ENCODE results near the gene PRDM16. TPM values are rescaled to one million over a fixed set of nuclear protein-coding genes. Genes with fewer than 3 reads are reported as not detected.
A peak's percentile ranks its signal among the peaks of the same experiment; 100 is the strongest.

PRDM16 gene
- polyA plus RNA-seq, 1 experiment = 0.06 TPM

DNA sequence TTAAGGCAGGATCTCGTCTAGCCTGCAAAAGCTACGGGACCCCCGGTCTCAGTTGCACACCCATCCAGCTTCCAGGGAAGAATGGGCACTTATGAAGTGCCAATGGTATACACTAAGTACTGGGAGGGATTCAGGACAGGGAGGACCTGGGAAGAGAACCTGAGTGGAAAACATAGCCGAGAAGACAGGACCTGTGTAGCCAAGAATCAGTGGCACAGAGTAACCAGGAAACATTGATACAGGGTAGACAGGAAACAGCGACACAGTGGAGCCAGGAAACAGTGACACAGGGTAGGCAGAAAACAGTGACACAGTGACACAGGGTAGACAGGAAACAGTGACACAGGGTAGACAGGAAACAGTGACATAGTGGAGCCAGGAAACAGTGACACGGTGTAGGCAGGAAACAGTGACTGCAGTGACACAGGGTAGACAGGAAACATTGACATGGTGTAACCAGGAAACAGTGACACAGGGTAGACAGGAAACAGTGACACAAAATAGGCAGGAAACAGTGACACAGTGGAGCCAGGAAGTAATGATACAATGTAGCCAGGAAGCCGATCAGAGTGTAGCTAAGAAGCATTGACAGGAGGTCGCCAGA, 247.4 kb downstream of the PRDM16 start:
- peaks cover 6% of the 10 kb centered on the region; the same call in 1 of the 2 replicates for H3K9me3 ChIP-seq (ENCODE audit: control insufficient read depth, insufficient read depth, low read length)
- ChIA-PET CTCF (no interaction called here), POLR2A (no interaction called here)
- DNase-seq (ENCODE audit: low read depth, low spot score) = no peak
- no peak overlapping the region for H3K27ac ChIP-seq (ENCODE audit: low read depth, low read length)
- H3K4me3 ChIP-seq (ENCODE audit: low read depth, low read length) = no peak overlapping the region
- TF ChIP-seq, protein P1, sequence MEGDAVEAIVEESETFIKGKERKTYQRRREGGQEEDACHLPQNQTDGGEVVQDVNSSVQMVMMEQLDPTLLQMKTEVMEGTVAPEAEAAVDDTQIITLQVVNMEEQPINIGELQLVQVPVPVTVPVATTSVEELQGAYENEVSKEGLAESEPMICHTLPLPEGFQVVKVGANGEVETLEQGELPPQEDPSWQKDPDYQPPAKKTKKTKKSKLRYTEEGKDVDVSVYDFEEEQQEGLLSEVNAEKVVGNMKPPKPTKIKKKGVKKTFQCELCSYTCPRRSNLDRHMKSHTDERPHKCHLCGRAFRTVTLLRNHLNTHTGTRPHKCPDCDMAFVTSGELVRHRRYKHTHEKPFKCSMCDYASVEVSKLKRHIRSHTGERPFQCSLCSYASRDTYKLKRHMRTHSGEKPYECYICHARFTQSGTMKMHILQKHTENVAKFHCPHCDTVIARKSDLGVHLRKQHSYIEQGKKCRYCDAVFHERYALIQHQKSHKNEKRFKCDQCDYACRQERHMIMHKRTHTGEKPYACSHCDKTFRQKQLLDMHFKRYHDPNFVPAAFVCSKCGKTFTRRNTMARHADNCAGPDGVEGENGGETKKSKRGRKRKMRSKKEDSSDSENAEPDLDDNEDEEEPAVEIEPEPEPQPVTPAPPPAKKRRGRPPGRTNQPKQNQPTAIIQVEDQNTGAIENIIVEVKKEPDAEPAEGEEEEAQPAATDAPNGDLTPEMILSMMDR (IDR thresholded peaks at IDR 0.05; ENCODE audit: low read depth, low read length) = no peak
- H3K27me3 ChIP-seq (ENCODE audit: control insufficient read depth, insufficient read depth, low read length) = no peaks in the 10 kb centered on the region

- H3K27ac ChIP-seq (ENCODE audit: low read depth, low read length) = no peak overlapping the region
- H3K4me3 ChIP-seq (ENCODE audit: low read depth, low read length) = no peak overlapping the region
- no peak for DNase-seq (ENCODE audit: low read depth, low spot score)
- CTCF ChIA-PET = no interaction called here
- POLR2A ChIA-PET = no interaction called here
- TF ChIP-seq, protein P1 (IDR thresholded peaks at IDR 0.05; ENCODE audit: low read depth, low read length) = no peak
- peaks cover under 1% of the 10 kb centered on the region; the same call in 1 of the 2 replicates for H3K9me3 ChIP-seq (ENCODE audit: control insufficient read depth, insufficient read depth, low read length)
- H3K27me3 ChIP-seq (ENCODE audit: control insufficient read depth, insufficient read depth, low read length) = peaks cover 2% of the 10 kb centered on the region
Observed at GRCh38 chr1:3317456-3317855, 248.5 kb downstream of the PRDM16 start.

GRCh38 chr1:3318329-3318728, 249.3 kb downstream of the PRDM16 start:
- no peak for DNase-seq (ENCODE audit: low read depth, low spot score)
- Histone ChIP-seq H3K27me3 (ENCODE audit: control insufficient read depth, insufficient read depth, low read length) (peaks cover 2% of the 10 kb centered on the region), H3K27ac (ENCODE audit: low read depth, low read length) (no peak overlapping the region), H3K9me3 (ENCODE audit: control insufficient read depth, insufficient read depth, low read length) (peaks cover 4% of the 10 kb centered on the region; the same call in 1 of the 2 replicates), H3K4me3 (ENCODE audit: low read depth, low read length) (no peak overlapping the region)
- POLR2A ChIA-PET = no interaction called here
- CTCF ChIA-PET = interaction anchor here (1.0 to 1.1 kb wide), 2 partner anchors 74 to 795 kb away, joined by 3 to 4 read pairs; no protein-coding TSS in a partner anchor
- TF ChIP-seq, protein P1 (IDR thresholded peaks at IDR 0.05; ENCODE audit: low read depth, low read length) = no peak

DNA sequence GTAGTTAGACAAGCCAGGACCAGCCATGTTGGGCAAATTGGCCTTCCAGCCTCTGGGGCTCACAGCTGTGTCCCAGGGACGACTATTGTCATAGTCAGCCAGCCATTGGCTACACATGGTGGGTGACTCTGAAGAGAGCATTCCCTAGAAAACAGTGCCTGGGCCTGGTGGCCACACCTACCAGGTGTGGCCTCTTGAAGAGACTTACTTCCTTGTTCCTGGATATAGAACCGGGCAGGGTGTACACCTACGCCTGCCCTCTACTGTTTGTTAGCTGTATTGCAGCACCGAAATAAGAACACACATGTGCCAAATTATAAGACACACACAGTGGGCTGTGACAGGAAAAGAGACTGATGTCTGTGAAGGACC, 250.9 kb downstream of the PRDM16 start:
- H3K9me3 ChIP-seq (ENCODE audit: control insufficient read depth, insufficient read depth, low read length) = peaks cover 10% of the 10 kb centered on the region; the same call in 1 of the 2 replicates
- H3K4me3 ChIP-seq (ENCODE audit: low read depth, low read length) = no peak overlapping the region
- TF ChIP-seq, protein P1 (IDR thresholded peaks at IDR 0.05; ENCODE audit: low read depth, low read length) = peak; percentile 71
- H3K27ac ChIP-seq (ENCODE audit: low read depth, low read length) = no peak overlapping the region
- CTCF ChIA-PET = interaction anchor here (0.5 to 1.7 kb wide), 3 partner anchors 14 to 1130 kb away, joined by 3 to 4 read pairs (median 4); no protein-coding TSS in a partner anchor
- POLR2A ChIA-PET = no interaction called here
- H3K27me3 ChIP-seq (ENCODE audit: control insufficient read depth, insufficient read depth, low read length) = peaks cover 2% of the 10 kb centered on the region
- no peak for DNase-seq (ENCODE audit: low read depth, low spot score)

All from AG04450 (cell line).